T-helper 2 cell (primary cell): ENCODE measurements around the gene TKT.

Experiments used
- DNase-seq, 5 experiments: peaks; one replicate each; pipeline versions ENCODE4 v3.0.0 to v3.0.0-alpha.2; 2012 to 2022

Gene TKT

GRCh38 chr3:53239800-53240199 is 16.0 kb downstream of the TKT start:
- no peak for DNase-seq

- no peak for DNase-seq
Measured at GRCh38 chr3:53238886-53239285, 16.9 kb downstream of the TKT start.

GRCh38 chr3:53238051-53238850 is 17.6 kb downstream of the TKT start:
- no peak for DNase-seq

GRCh38 chr3:53236112-53236841 is 19.5 kb downstream of the TKT start:
- peak in 1 of 5 experiments; percentile 26 for DNase-seq

GRCh38 chr3:53235545-53235944 is 20.3 kb downstream of the TKT start:
- DNase-seq: no peak

GRCh38 chr3:53234841-53235232 is 21.0 kb downstream of the TKT start:
- DNase-seq: no peak

- DNase-seq: peak in 1 of 5 experiments; percentile 29
Measured at GRCh38 chr3:53234130-53234840, 21.5 kb downstream of the TKT start.

GRCh38 chr3:53232641-53233377 is 23.0 kb downstream of the TKT start:
- DNase-seq: no peak

- no peak for DNase-seq
Measured at GRCh38 chr3:53231532-53232511, 24.0 kb downstream of the TKT start.

- no peak for DNase-seq
Measured at GRCh38 chr3:53230789-53231188, 25.0 kb downstream of the TKT start.

- DNase-seq: no peak
Measured at GRCh38 chr3:53230041-53230621, 25.7 kb downstream of the TKT start.

- DNase-seq: no peak
Measured at GRCh38 chr3:53229606-53230005, 26.2 kb downstream of the TKT start.

GRCh38 chr3:53229171-53229570 is 26.7 kb downstream of the TKT start:
- no peak for DNase-seq

- DNase-seq: no peak
Measured at GRCh38 chr3:53227993-53228885, 27.6 kb downstream of the TKT start.

GRCh38 chr3:53226841-53227407 is 28.9 kb downstream of the TKT start:
- no peak for DNase-seq

GRCh38 chr3:53226142-53226840 is 29.5 kb downstream of the TKT start:
- no peak for DNase-seq

GRCh38 chr3:53225651-53226050 is 30.2 kb downstream of the TKT start:
- no peak for DNase-seq

GRCh38 chr3:53225181-53225580 is 30.6 kb downstream of the TKT start:
- DNase-seq: no peak

GRCh38 chr3:53224536-53224935 is 31.3 kb downstream of the TKT start:
- no peak for DNase-seq
